ENCODE results near the gene OPCML. TPM values are rescaled to one million over a fixed set of nuclear protein-coding genes. Genes with fewer than 3 reads are reported as not detected.

Gene OPCML
- total and polyA plus RNA-seq, 2 donors (not counting 1 experiment from before 2014, with no cell fraction given), result not detected

DNA sequence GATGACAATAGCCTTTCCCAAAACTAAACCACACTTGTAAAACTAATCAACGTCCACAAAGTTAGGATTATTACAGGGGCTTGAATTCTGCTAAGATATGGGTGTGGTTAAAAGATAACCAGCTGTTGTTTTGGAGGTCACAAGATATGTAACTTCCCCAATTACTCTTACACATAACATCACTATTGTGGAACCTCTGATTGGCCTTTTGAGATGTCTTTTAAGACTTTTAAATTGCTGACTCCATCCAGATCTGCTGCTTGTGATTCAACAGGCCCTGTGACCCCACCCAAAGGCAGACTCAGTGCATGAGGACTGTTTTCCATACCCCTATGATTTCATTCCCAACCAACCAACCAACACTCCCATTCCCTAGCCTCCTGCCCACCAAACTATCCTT lies 893.9 kb downstream of the OPCML start:
- H3K27me3 Mint-ChIP-seq, result no peaks in the 10 kb centered on the region
- DNase-seq (no peak), ATAC-seq (ENCODE audit: low read depth) (no peak)

DNA sequence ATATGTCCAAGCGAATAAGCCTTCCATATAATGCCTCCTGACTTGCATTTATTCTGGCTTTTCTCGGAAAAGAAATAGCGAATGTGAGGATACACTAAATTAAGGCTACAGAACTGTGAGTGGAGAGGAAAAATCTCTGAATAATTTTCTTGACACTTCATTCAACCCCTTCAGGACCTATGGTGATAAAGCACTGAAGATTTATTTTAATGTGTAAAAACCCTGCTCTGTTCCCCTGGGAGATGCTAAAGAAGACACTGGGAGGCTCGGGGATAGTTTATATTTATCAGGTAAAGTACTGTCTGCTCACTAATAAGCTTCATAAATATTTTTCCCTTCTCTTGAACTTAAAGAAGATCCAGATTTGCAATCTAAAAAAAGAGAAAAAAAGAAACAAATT lies 895.8 kb downstream of the OPCML start:
- POLR2A ChIA-PET, result no interaction called here
- TF ChIP-seq, protein P1, sequence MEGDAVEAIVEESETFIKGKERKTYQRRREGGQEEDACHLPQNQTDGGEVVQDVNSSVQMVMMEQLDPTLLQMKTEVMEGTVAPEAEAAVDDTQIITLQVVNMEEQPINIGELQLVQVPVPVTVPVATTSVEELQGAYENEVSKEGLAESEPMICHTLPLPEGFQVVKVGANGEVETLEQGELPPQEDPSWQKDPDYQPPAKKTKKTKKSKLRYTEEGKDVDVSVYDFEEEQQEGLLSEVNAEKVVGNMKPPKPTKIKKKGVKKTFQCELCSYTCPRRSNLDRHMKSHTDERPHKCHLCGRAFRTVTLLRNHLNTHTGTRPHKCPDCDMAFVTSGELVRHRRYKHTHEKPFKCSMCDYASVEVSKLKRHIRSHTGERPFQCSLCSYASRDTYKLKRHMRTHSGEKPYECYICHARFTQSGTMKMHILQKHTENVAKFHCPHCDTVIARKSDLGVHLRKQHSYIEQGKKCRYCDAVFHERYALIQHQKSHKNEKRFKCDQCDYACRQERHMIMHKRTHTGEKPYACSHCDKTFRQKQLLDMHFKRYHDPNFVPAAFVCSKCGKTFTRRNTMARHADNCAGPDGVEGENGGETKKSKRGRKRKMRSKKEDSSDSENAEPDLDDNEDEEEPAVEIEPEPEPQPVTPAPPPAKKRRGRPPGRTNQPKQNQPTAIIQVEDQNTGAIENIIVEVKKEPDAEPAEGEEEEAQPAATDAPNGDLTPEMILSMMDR (IDR thresholded peaks at IDR 0.05), result no peak
- TF ChIP-seq EZH2 (IDR thresholded peaks at IDR 0.05; ENCODE audit: borderline replicate concordance, insufficient read depth, low read depth, low read length, poor library complexity, severe bottlenecking), result no peak
- no peak overlapping the region for H3K27ac ChIP-seq (ENCODE audit: low read length in 2 of 2)
- DNase-seq (no peak), ATAC-seq (ENCODE audit: low read depth) (no peak)
- no peaks in the 10 kb centered on the region for H3K27me3 ChIP-seq (replicated peaks in 1 of 4; ENCODE audit: control extremely low read depth in 1 of 4, control insufficient read depth in 3 of 4, insufficient read depth in 4 of 4, low read length in 3 of 4)
- H3K27me3 Mint-ChIP-seq, result no peaks in the 10 kb centered on the region
- H3K4me3 ChIP-seq (ENCODE audit: control extremely low read depth in 1 of 5, extremely low read depth in 1 of 5, insufficient read depth in 1 of 5, low read depth in 2 of 5, low read length in 4 of 5), result no peak overlapping the region
- H2AFZ ChIP-seq (ENCODE audit: insufficient read depth, low read depth, low read length, poor library complexity, severe bottlenecking), result no peak overlapping the region
- peaks cover 2% of the 10 kb centered on the region for H3K9me3 Mint-ChIP-seq (ENCODE audit: insufficient read depth)
- no peak overlapping the region for H3K27ac Mint-ChIP-seq
- no peak overlapping the region for H3K4me3 Mint-ChIP-seq
- peaks cover 0 to 10% (median 0%) of the 10 kb centered on the region in 3 donors for H3K9me3 ChIP-seq (ENCODE audit: control extremely low read depth in 1 of 3, control insufficient read depth in 2 of 3, insufficient read depth in 1 of 3, low read length in 2 of 3)
- no peaks in the 10 kb centered on the region for H3K4me1 Mint-ChIP-seq
- H3K4me1 ChIP-seq (ENCODE audit: control insufficient read depth in 2 of 2, insufficient read depth in 2 of 2, low read length in 2 of 2), result no peaks in the 10 kb centered on the region
- intact Hi-C loops (cut with micrococcal nuclease), result no loop called here
- no peaks in the 10 kb centered on the region for H4K20me1 ChIP-seq (ENCODE audit: control insufficient read depth, insufficient read depth, low read length, poor library complexity, severe bottlenecking)
- no peak overlapping the region for H3K4me2 ChIP-seq (replicated peaks; ENCODE audit: low read depth, low read length, poor library complexity, severe bottlenecking)
- H3K79me2 ChIP-seq (ENCODE audit: control insufficient read depth, insufficient read depth, low read length), result no peaks in the 10 kb centered on the region
- no CpG with 5 or more reads among the region's 4 CpGs for WGBS (ENCODE audit: insufficient coverage)
- no peak overlapping the region for H3K9ac ChIP-seq (ENCODE audit: low read length)
- H3K36me3 ChIP-seq (replicated peaks in 1 of 2; ENCODE audit: control extremely low read depth in 1 of 2, control insufficient read depth in 1 of 2, extremely low read depth in 1 of 2, insufficient read depth in 2 of 2, low read length in 1 of 2), result no peaks in the 10 kb centered on the region
- CTCF ChIA-PET, result no interaction called here

More for the DNA sequence above, 893.9 kb downstream of the OPCML start:
- H3K4me2 ChIP-seq (replicated peaks; ENCODE audit: low read depth, low read length, poor library complexity, severe bottlenecking), result no peak overlapping the region
- H3K27me3 ChIP-seq (replicated peaks in 1 of 4; ENCODE audit: control extremely low read depth in 1 of 4, control insufficient read depth in 3 of 4, insufficient read depth in 4 of 4, low read length in 3 of 4), result no peaks in the 10 kb centered on the region
- no peak for TF ChIP-seq EZH2 (IDR thresholded peaks at IDR 0.05; ENCODE audit: borderline replicate concordance, insufficient read depth, low read depth, low read length, poor library complexity, severe bottlenecking)
- TF ChIP-seq, protein P1 (IDR thresholded peaks at IDR 0.05), result no peak
- peaks cover 0 to 11% (median 0%) of the 10 kb centered on the region in 3 donors for H3K9me3 ChIP-seq (ENCODE audit: control extremely low read depth in 1 of 3, control insufficient read depth in 2 of 3, insufficient read depth in 1 of 3, low read length in 2 of 3)
- H3K36me3 ChIP-seq (replicated peaks in 1 of 2; ENCODE audit: control extremely low read depth in 1 of 2, control insufficient read depth in 1 of 2, extremely low read depth in 1 of 2, insufficient read depth in 2 of 2, low read length in 1 of 2), result no peaks in the 10 kb centered on the region
- no peaks in the 10 kb centered on the region for H3K79me2 ChIP-seq (ENCODE audit: control insufficient read depth, insufficient read depth, low read length)
- H3K9me3 Mint-ChIP-seq (ENCODE audit: insufficient read depth), result peaks cover 2% of the 10 kb centered on the region
- no peak overlapping the region for H3K9ac ChIP-seq (ENCODE audit: low read length)
- intact Hi-C loops (cut with micrococcal nuclease), result no loop called here
- ChIA-PET CTCF (no interaction called here), POLR2A (no interaction called here)
- H2AFZ ChIP-seq (ENCODE audit: insufficient read depth, low read depth, low read length, poor library complexity, severe bottlenecking), result no peak overlapping the region
- H3K4me1 ChIP-seq (ENCODE audit: control insufficient read depth in 2 of 2, insufficient read depth in 2 of 2, low read length in 2 of 2), result no peaks in the 10 kb centered on the region
- H3K4me3 Mint-ChIP-seq, result no peak overlapping the region
- no peak overlapping the region for H3K27ac Mint-ChIP-seq
- H3K27ac ChIP-seq (ENCODE audit: low read length in 2 of 2), result no peak overlapping the region
- no peaks in the 10 kb centered on the region for H4K20me1 ChIP-seq (ENCODE audit: control insufficient read depth, insufficient read depth, low read length, poor library complexity, severe bottlenecking)
- no peaks in the 10 kb centered on the region for H3K4me1 Mint-ChIP-seq
- no peak overlapping the region for H3K4me3 ChIP-seq (ENCODE audit: control extremely low read depth in 1 of 5, extremely low read depth in 1 of 5, insufficient read depth in 1 of 5, low read depth in 2 of 5, low read length in 4 of 5)
- no CpG with 5 or more reads among the region's 1 CpG for WGBS (ENCODE audit: insufficient coverage)
